Sigmoid colon (tissue), 7 donors: Measurements from ENCODE around the gene EIF2B4. TPM values are rescaled to one million over a fixed set of nuclear protein-coding genes. Genes with fewer than 3 reads are reported as not detected.

Experiments
- DNase-seq: peaks from one replicate; pipeline ENCODE4 v3.0.0-alpha.2; 2019
- H3K27ac ChIP-seq, 4 donors: fragments of 200-600 bp; sonication (generic); one replicate each; pipeline ENCODE4 v1.5.1; 2016 to 2019; ENCODE audit warnings: mild to moderate bottlenecking in 1 of 4
- H3K27me3 ChIP-seq, 3 donors: fragments of 200-600 bp; sonication (generic); one replicate each; pipeline ENCODE4 v1.5.1; 2019; ENCODE audit warnings: mild to moderate bottlenecking in 1 of 3
- H3K36me3 ChIP-seq, 4 donors: fragments of 200-600 bp; sonication (generic); one replicate each; pipeline ENCODE4 v1.5.1; 2016 to 2019
- H3K4me1 ChIP-seq, 4 donors: fragments of 200-600 bp; sonication (generic); one replicate each; pipeline ENCODE4 v1.5.1; 2017 to 2019
- H3K4me3 ChIP-seq, 4 donors: fragments of 200-600 bp; sonication (generic); one replicate each; pipeline ENCODE4 v1.5.1; 2017 to 2019; ENCODE audit warnings: mild to moderate bottlenecking in 2 of 4, moderate library complexity in 1 of 4
- H3K9me3 ChIP-seq, 4 donors: fragments of 200-600 bp in 3 of 4; sonication (generic) in 3 of 4; one replicate each; pipeline versions ENCODE4 v1.5.1 to v1.6.1; 2013 to 2019
- EP300 ChIP-seq, 4 donors: sonication (generic); formaldehyde crosslinking; IDR thresholded peaks; one replicate each; pipeline ENCODE4 v1.6.1; 2017; ENCODE audit warnings: antibody characterized with exemption in 4 of 4
- POLR2A ChIP-seq, 2 donors: fragments of 450-650 bp; IDR thresholded peaks; one replicate each; pipeline ENCODE4 v1.6.1; 2016; ENCODE audit warnings: antibody characterized with exemption in 2 of 2, mild to moderate bottlenecking in 2 of 2, moderate library complexity in 2 of 2
- POLR2AphosphoS5 ChIP-seq, 4 donors: sonication (generic); formaldehyde crosslinking; IDR thresholded peaks; one replicate each; pipeline ENCODE4 v1.6.1; 2017; ENCODE audit warnings: antibody characterized with exemption in 4 of 4
- WGBS, 2 donors: extraction: QIAGEN DNeasy Blood & Tissue Kit; methylation state at CpG; one replicate each; pipeline ENCODE4 v1.1.7; 2013; 5-methylcytosine and 5-hydroxymethylcytosine counted together
- intact Hi-C: fragments of 100-400 bp; cut with DNase I; formaldehyde crosslinking; loops from one replicate; pipeline ENCODE4 v1.15.1; 2023
- polyA plus RNA-seq, 3 donors: library from polyadenylated mRNA; stranded (reverse); fragments of 200-250 nt; gene quantifications; one replicate each; pipeline ENCODE4 v1.2.3, GENCODE V29; 2013
- total RNA-seq, 4 donors: library from RNA; depleted of rRNA; stranded (reverse); fragments of >200 nt; gene quantifications; one replicate each; pipeline ENCODE4 v1.1.0, GENCODE V29; 2016
- TF ChIP-seq, protein P1 (sequence below), 4 experiments: fragments of 450-650 bp in 3 of 4; fragments of 200-600 bp in 1 of 4; IDR thresholded peaks; one replicate each; pipeline ENCODE4 v1.5.1; 2016 to 2019; ENCODE audit warnings: antibody characterized with exemption in 4 of 4, mild to moderate bottlenecking in 3 of 4, moderate library complexity in 2 of 4
- donor health status: healthy with polysubstance abuse.
- donor health status: Bipolar disorder and iron deficiency.
- donor health status: healthy.

Gene EIF2B4
- total and polyA plus RNA-seq, 7 donors = 26.4 to 64.2 (median 41.5) TPM

DNA sequence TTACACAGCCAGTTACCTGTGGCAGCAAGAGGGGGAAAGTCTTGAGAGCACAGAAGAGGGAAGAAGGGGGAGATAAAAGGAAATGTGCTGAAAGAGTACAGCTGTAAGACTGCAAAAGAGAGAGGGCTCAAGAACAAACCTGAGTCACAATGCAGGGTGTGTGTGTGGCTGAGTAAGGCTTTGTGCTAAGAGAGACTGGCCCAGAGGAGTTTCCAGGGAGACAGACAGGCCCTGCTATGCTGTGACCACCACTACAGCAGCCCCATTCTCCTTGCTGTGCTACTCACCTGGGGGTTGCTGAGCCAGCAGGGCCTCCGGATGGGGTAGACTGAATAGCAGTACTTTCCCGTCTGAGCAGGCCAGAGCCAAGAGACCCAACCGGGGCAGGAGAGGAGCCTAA, 34.8 kb downstream of the EIF2B4 start:
- intact Hi-C loops = no loop called here
- no peak for TF ChIP-seq POLR2AphosphoS5 (IDR thresholded peaks at IDR 0.05)
- TF ChIP-seq EP300 (IDR thresholded peaks at IDR 0.05) = no peak
- TF ChIP-seq, protein P1, sequence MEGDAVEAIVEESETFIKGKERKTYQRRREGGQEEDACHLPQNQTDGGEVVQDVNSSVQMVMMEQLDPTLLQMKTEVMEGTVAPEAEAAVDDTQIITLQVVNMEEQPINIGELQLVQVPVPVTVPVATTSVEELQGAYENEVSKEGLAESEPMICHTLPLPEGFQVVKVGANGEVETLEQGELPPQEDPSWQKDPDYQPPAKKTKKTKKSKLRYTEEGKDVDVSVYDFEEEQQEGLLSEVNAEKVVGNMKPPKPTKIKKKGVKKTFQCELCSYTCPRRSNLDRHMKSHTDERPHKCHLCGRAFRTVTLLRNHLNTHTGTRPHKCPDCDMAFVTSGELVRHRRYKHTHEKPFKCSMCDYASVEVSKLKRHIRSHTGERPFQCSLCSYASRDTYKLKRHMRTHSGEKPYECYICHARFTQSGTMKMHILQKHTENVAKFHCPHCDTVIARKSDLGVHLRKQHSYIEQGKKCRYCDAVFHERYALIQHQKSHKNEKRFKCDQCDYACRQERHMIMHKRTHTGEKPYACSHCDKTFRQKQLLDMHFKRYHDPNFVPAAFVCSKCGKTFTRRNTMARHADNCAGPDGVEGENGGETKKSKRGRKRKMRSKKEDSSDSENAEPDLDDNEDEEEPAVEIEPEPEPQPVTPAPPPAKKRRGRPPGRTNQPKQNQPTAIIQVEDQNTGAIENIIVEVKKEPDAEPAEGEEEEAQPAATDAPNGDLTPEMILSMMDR (IDR thresholded peaks at IDR 0.05) = no peak
- TF ChIP-seq POLR2A (IDR thresholded peaks at IDR 0.05) = no peak
- no peak for DNase-seq
- 95 to 97% methylated on average over 3 of the region's 3 CpGs for WGBS, 2 donors
- no peaks in the 10 kb centered on the region for H3K9me3 ChIP-seq
- H3K27ac ChIP-seq = no peak overlapping the region
- H3K4me3 ChIP-seq = no peak overlapping the region
- H3K36me3 ChIP-seq = peaks cover 34 to 100% (median 50%) of the 10 kb centered on the region in 4 donors
- no peaks in the 10 kb centered on the region for H3K27me3 ChIP-seq
- no peaks in the 10 kb centered on the region for H3K4me1 ChIP-seq

DNA sequence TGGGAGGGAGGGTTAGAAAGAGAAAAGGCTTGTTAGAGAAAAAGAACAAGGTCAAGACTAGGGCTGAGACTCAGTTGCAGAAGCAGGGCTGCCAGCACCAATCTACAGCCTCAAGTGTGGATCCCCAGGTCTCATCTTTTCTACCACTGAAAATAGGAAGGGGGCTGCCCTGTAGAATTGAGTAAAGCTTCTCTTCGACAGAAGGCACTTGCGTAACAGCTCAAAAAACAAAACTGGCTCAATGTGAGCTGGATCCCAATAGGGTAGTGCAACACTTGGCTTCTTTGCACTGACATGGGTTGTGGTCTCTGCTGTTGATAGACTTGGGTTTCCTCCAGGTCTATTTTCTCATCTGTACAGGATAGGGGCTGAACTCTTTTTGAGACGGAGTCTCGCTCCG, 45.4 kb downstream of the EIF2B4 start:
- Histone ChIP-seq H3K27me3 (no peaks in the 10 kb centered on the region), H3K4me1 (peaks cover 0 to 30% (median 20%) of the 10 kb centered on the region in 4 donors), H3K27ac (no peak overlapping the region), H3K9me3 (no peaks in the 10 kb centered on the region), H3K36me3 (peaks cover 18 to 42% (median 25%) of the 10 kb centered on the region in 4 donors), H3K4me3 (no peak overlapping the region)
- intact Hi-C loops = no loop called here
- DNase-seq = no peak
- 94% methylated on average over 5 of the region's 5 CpGs for WGBS, 2 donors
- TF ChIP-seq POLR2AphosphoS5 (IDR thresholded peaks at IDR 0.05) (no peak), EP300 (IDR thresholded peaks at IDR 0.05) (no peak), POLR2A (IDR thresholded peaks at IDR 0.05) (no peak)
- TF ChIP-seq, protein P1 (IDR thresholded peaks at IDR 0.05) = no peak

DNA sequence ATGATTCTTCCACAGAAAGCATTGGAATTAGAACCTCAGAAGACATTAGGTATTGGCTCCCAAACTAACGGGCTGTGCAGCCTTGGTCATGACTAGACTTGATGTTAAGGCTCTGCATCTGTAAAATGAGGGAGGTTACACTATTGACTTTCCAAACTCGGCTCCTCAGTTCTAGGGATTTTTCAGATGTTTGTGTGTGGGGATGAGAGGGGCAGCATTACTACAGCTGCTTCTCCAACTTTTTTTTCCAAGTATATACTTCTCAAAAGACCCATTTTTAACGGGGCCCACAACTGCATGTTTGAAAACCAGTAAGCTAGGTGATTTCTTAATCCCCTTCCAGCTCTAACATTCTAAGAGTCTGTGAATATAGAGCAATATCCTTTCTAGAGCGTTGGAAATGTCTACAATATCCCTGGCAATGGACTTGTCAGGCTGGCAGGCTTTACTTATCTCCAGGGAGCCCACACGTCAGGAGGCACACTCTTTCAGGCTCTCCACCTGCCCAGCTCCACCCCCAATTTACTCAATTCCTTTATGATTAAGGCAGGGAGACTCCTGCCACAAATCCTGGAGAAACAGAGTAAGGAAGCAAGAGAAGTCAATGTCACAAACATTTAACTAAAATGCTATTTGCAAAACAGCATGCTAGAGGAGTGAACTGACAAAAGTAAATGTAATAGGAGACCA, 46.4 kb downstream of the EIF2B4 start:
- DNase-seq = no peak
- Histone ChIP-seq H3K4me1 (peaks cover 0 to 30% (median 20%) of the 10 kb centered on the region in 4 donors), H3K27ac (peak overlapping the region; percentile 92 to 95 (median 94)), H3K4me3 (peak overlapping the region; percentile 69 to 86 (median 79)), H3K27me3 (no peaks in the 10 kb centered on the region), H3K9me3 (no peaks in the 10 kb centered on the region), H3K36me3 (peaks cover 15 to 32% (median 18%) of the 10 kb centered on the region in 4 donors)
- intact Hi-C loops = loop anchor here (2.0 kb wide), 1 partner anchor 47 kb away; the partner anchor contains the start of genes EIF2B4 and SNX17
- WGBS, 2 donors = 8 to 21% methylated on average over 5 of the region's 5 CpGs
- TF ChIP-seq EP300 (IDR thresholded peaks at IDR 0.05) = no peak
- no peak for TF ChIP-seq POLR2A (IDR thresholded peaks at IDR 0.05)
- TF ChIP-seq POLR2AphosphoS5 (IDR thresholded peaks at IDR 0.05) = no peak
- TF ChIP-seq, protein P1 (IDR thresholded peaks at IDR 0.05) = no peak

DNA sequence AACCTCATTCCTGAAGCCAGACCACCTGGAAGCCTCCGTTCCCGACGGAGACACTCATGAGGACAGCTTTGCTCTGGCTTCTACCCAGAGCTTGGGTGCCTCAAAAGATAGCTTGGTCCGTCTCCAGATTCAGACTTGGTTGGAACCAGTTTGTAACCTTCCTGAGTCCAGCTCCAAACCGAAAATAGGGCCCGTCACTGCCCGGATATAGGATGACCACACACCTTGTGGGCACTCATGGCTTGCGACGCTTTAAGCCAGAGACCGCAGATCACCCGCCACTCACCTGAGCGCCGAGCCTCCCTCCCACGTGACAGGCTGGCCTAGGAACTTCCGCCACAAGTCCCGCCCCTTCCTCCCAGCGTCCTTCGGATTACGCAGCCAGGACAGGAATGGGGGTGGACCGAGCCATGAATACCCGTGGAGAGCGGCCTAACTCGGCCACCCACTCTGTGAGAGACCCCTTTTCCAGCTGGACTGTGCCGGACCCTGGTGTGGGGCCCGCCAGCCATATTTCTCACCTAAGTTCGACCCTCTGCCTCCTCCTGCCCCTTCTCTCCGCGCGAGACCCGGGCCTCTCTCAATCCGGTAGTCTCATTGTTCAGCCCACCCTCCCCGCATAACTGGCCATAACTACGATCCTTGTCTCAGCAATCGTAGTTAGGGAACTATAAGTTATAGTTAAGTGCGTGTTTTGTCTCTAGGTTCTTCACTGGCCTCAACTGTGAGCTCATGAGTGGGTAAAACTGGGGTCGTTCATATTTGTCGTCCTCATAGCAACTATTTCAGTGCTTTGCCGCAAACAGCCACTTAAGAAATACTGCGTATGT, 47.2 kb downstream of the EIF2B4 start, which contains the start of gene MPV17:
Gene MPV17, minus strand, starts transcription at position 332 of the 830 bp plus-strand sequence. CDS start 580 bp downstream, outside the sequence.
- peaks cover 0 to 30% (median 20%) of the 10 kb centered on the region in 4 donors for H3K4me1 ChIP-seq
- WGBS, 2 donors = 0% methylated on average over 39 of the region's 39 CpGs
- intact Hi-C loops = loop anchor here (2.0 kb wide), 1 partner anchor 48 kb away; the partner anchor contains the start of genes EIF2B4 and SNX17

More for the DNA sequence above, 47.2 kb downstream of the EIF2B4 start, which contains the start of gene MPV17:
- no peaks in the 10 kb centered on the region for H3K27me3 ChIP-seq
- peak within 1 kb of the TSS; percentile 69 to 86 (median 79) for H3K4me3 ChIP-seq
- H3K9me3 ChIP-seq = no peaks in the 10 kb centered on the region
- H3K27ac ChIP-seq = peak within 1 kb of the TSS; percentile 92 to 95 (median 94)
- TF ChIP-seq POLR2A (IDR thresholded peaks at IDR 0.05) (peak; percentile 78), EP300 (IDR thresholded peaks at IDR 0.05) (peak in 1 of 4 donors; percentile 11), POLR2AphosphoS5 (IDR thresholded peaks at IDR 0.05) (peak; percentile 91 to 95 (median 94))
- TF ChIP-seq, protein P1 (IDR thresholded peaks at IDR 0.05) = no peak
- H3K36me3 ChIP-seq = peaks cover 7 to 25% (median 12%) of the 10 kb centered on the region in 4 donors
- peak; percentile 97 for DNase-seq
